Measurements from ENCODE around the gene PTS. TPM values are rescaled to one million over a fixed set of nuclear protein-coding genes. Genes with fewer than 3 reads are reported as not detected.

PTS gene
- polyA plus RNA-seq, 1 experiment: 21.3 TPM

DNA sequence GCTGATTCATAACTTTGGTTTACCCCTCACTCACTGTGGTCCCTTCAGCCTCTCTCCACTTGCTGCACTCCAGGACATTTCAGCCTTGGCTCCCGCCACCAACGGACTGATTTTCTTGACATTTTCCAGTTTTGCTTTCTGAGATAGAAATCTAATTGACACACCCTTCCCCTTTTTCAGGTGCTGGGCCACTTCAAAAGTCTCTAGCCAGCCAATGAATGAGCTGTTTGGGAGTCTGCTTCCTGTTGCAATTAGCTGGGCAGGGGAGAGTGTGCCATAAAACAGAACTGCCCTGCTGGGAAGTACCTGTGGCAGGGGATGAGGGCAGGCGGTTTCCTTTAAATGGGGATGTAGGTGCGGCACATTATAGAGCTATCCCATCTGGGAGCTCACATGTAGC, 55.5 kb downstream of the PTS start:
- ChIA-PET POLR2A (no interaction called here), CTCF (interaction anchor here (0.9 to 19.5 kb wide), 10 partner anchors 24 to 350 kb away, joined by 3 to 560 read pairs (median 4); partner anchors contain the start of genes IL18 and PTS)
- Histone ChIP-seq H3K27me3 (ENCODE audit: control insufficient read depth, insufficient read depth, low read length) (peaks cover 1% of the 10 kb centered on the region; the same call in 1 of the 2 replicates), H3K4me3 (ENCODE audit: low read depth, low read length) (no peak overlapping the region), H3K36me3 (ENCODE audit: control insufficient read depth, insufficient read depth, low read length) (no peaks in the 10 kb centered on the region)
- no peak for DNase-seq (ENCODE audit: low read depth)
- TF ChIP-seq, protein P1, sequence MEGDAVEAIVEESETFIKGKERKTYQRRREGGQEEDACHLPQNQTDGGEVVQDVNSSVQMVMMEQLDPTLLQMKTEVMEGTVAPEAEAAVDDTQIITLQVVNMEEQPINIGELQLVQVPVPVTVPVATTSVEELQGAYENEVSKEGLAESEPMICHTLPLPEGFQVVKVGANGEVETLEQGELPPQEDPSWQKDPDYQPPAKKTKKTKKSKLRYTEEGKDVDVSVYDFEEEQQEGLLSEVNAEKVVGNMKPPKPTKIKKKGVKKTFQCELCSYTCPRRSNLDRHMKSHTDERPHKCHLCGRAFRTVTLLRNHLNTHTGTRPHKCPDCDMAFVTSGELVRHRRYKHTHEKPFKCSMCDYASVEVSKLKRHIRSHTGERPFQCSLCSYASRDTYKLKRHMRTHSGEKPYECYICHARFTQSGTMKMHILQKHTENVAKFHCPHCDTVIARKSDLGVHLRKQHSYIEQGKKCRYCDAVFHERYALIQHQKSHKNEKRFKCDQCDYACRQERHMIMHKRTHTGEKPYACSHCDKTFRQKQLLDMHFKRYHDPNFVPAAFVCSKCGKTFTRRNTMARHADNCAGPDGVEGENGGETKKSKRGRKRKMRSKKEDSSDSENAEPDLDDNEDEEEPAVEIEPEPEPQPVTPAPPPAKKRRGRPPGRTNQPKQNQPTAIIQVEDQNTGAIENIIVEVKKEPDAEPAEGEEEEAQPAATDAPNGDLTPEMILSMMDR (IDR thresholded peaks at IDR 0.05; ENCODE audit: insufficient read depth, low read depth, low read length): no peak

Small RNAs within 50 kb of the gene (small RNA-seq; reads per million reads assigned to genes)
- gene MRPS36P4 (ENCODE audit: insufficient read length, low read depth, low replicate concordance): not detected

Other genes starting within 250 kb of the PTS start
- gene DLAT, start 201.0 kb upstream of the PTS start, polyA plus RNA-seq (2011; rRNA removed): 19.8 and 24.3 TPM in 2 replicates
- gene PIH1D2, start 152.4 kb upstream of the PTS start, polyA plus RNA-seq (2011; rRNA removed): 0.82 and 1.7 TPM in 2 replicates
- 8.6 and 15.9 TPM in 2 replicates for gene NKAPD1, start 152.1 kb upstream of the PTS start, polyA plus RNA-seq (2011; rRNA removed)
- gene TIMM8B, start 139.7 kb upstream of the PTS start, polyA plus RNA-seq (2011; rRNA removed): 112 and 118 TPM in 2 replicates
- 131 and 207 TPM in 2 replicates for gene SDHD, start 139.6 kb upstream of the PTS start, polyA plus RNA-seq (2011; rRNA removed)
- gene IL18, start 62.3 kb upstream of the PTS start, polyA plus RNA-seq (2011; rRNA removed): 1.5 and 2.7 TPM in 2 replicates
- not detected in 2 replicates for gene TEX12, start 59.1 kb upstream of the PTS start, polyA plus RNA-seq (2011; rRNA removed)
- 0.56 and 0.85 TPM in 2 replicates for gene BCO2, start 50.9 kb upstream of the PTS start, polyA plus RNA-seq (2011; rRNA removed)
- not detected in 2 replicates for gene PLET1, start 34.4 kb downstream of the PTS start, polyA plus RNA-seq (2011; rRNA removed)